Endothelial cell (in vitro differentiated cells): Measurements from ENCODE around the gene FHAD1. TPM values are rescaled to one million over a fixed set of nuclear protein-coding genes. Genes with fewer than 3 reads are reported as not detected.
A peak's percentile ranks its signal among the peaks of the same experiment; 100 is the strongest.

Experiments
- DNase-seq: peaks from one replicate; pipeline ENCODE4 v3.0.0; 2021; ENCODE audit warnings: low spot score
- H3K27ac Mint-ChIP-seq: one replicate; pipeline ENCODE4 v1.8.0; 2021; ENCODE audit warnings: mixed read lengths, inconsistent platforms; ENCODE audit not compliant: unreplicated experiment
- H3K27me3 Mint-ChIP-seq: one replicate; pipeline ENCODE4 v1.8.0; 2021; ENCODE audit warnings: mild to moderate bottlenecking, moderate library complexity, mixed read lengths, inconsistent platforms; ENCODE audit not compliant: unreplicated experiment
- H3K36me3 Mint-ChIP-seq: one replicate; pipeline ENCODE4 v1.8.0; 2021; ENCODE audit warnings: mild to moderate bottlenecking, low read depth, mixed read lengths, inconsistent platforms; ENCODE audit not compliant: unreplicated experiment
- H3K4me1 Mint-ChIP-seq: one replicate; pipeline ENCODE4 v1.8.0; 2021; ENCODE audit warnings: mild to moderate bottlenecking, mixed read lengths, inconsistent platforms; ENCODE audit not compliant: unreplicated experiment
- H3K4me3 Mint-ChIP-seq: one replicate; pipeline ENCODE4 v1.8.0; 2021; ENCODE audit warnings: mild to moderate bottlenecking, mixed read lengths, inconsistent platforms; ENCODE audit not compliant: unreplicated experiment
- H3K9me3 Mint-ChIP-seq: one replicate; pipeline ENCODE4 v1.8.0; 2021; ENCODE audit warnings: mixed read lengths, inconsistent platforms; ENCODE audit not compliant: unreplicated experiment
- CTCF ChIP-seq: fragments of 200-600 bp; sonication (generic); IDR thresholded peaks from one replicate; pipeline ENCODE4 v1.5.0; 2021; ENCODE audit warnings: antibody characterized with exemption; ENCODE audit not compliant: unreplicated experiment
- total RNA-seq: library from RNA; stranded (reverse); fragmentation: NEBNext Ultra II Directional; extraction: Animal tissue kit (Norgen Biotek cat#: 25700); gene quantifications from one replicate; pipeline ENCODE4 v1.2.1, GENCODE V29; 2021; ENCODE audit not compliant: unreplicated experiment

FHAD1 gene
- total RNA-seq, 1 donor from 2014 or later: 2.1 TPM

- Mint-ChIP-seq H3K27ac (no peak overlapping the region), H3K27me3 (peaks cover 4% of the 10 kb centered on the region), H3K9me3 (no peaks in the 10 kb centered on the region), H3K36me3 (no peaks in the 10 kb centered on the region), H3K4me3 (no peak overlapping the region), H3K4me1 (peaks cover 5% of the 10 kb centered on the region)
- TF ChIP-seq CTCF: no peak
- DNase-seq: no peak
These were observed 107.5 kb downstream of the FHAD1 start for GRCh38 chr1:15354580-15354965.

GRCh38 chr1:15355968-15356625 lies 109.1 kb downstream of the FHAD1 start:
- Mint-ChIP-seq H3K36me3 (no peaks in the 10 kb centered on the region), H3K4me1 (peaks cover 5% of the 10 kb centered on the region), H3K27ac (no peak overlapping the region), H3K4me3 (no peak overlapping the region), H3K9me3 (no peaks in the 10 kb centered on the region), H3K27me3 (peaks cover 4% of the 10 kb centered on the region)
- no peak for TF ChIP-seq CTCF
- no peak for DNase-seq

- peaks cover 4% of the 10 kb centered on the region for H3K27me3 Mint-ChIP-seq
- H3K36me3 Mint-ChIP-seq: no peaks in the 10 kb centered on the region
- peak overlapping the region; percentile 13 for H3K27ac Mint-ChIP-seq
- DNase-seq: no peak
- TF ChIP-seq CTCF: no peak
- peaks cover under 1% of the 10 kb centered on the region for H3K4me1 Mint-ChIP-seq
- H3K4me3 Mint-ChIP-seq: no peak overlapping the region
- no peaks in the 10 kb centered on the region for H3K9me3 Mint-ChIP-seq
These were observed 110.7 kb downstream of the FHAD1 start for GRCh38 chr1:15357612-15358207.

- no peak for TF ChIP-seq CTCF
- no peaks in the 10 kb centered on the region for H3K36me3 Mint-ChIP-seq
- no peaks in the 10 kb centered on the region for H3K9me3 Mint-ChIP-seq
- H3K4me1 Mint-ChIP-seq: peaks cover 2% of the 10 kb centered on the region
- no peak overlapping the region for H3K4me3 Mint-ChIP-seq
- no peak overlapping the region for H3K27ac Mint-ChIP-seq
- H3K27me3 Mint-ChIP-seq: peaks cover 4% of the 10 kb centered on the region
- DNase-seq: no peak
These were observed 111.6 kb downstream of the FHAD1 start for GRCh38 chr1:15358565-15359133.

GRCh38 chr1:15360700-15361099 lies 113.7 kb downstream of the FHAD1 start:
- no peak for TF ChIP-seq CTCF
- DNase-seq: no peak
- peaks cover 7% of the 10 kb centered on the region for H3K27me3 Mint-ChIP-seq
- no peak overlapping the region for H3K27ac Mint-ChIP-seq
- H3K9me3 Mint-ChIP-seq: no peaks in the 10 kb centered on the region
- no peak overlapping the region for H3K4me3 Mint-ChIP-seq
- H3K4me1 Mint-ChIP-seq: peaks cover 6% of the 10 kb centered on the region
- H3K36me3 Mint-ChIP-seq: no peaks in the 10 kb centered on the region
